Mucosa of descending colon (tissue), 3 donors: Measurements from ENCODE around the gene YKT6. TPM values are rescaled to one million over a fixed set of nuclear protein-coding genes. Genes with fewer than 3 reads are reported as not detected.

Experiments used
- ATAC-seq: fragments of 200-7000 bp; cut with Tn5 transposase; one replicate; pipeline ENCODE4 v1.9.1; 2020; ENCODE audit warnings: mild to moderate bottlenecking, moderate library complexity
- DNase-seq, 3 donors: peaks; one replicate each; pipeline ENCODE4 v3.0.0-alpha.2; 2020
- H3K36me3 ChIP-seq: fragments of 200-600 bp; one replicate; pipeline ENCODE4 v1.8.0; 2021; ENCODE audit warnings: low read depth, mild to moderate bottlenecking
- H3K4me1 ChIP-seq: fragments of 200-600 bp; one replicate; pipeline ENCODE4 v1.8.0; 2021; ENCODE audit warnings: low read depth, mild to moderate bottlenecking
- H3K4me3 ChIP-seq: fragments of 200-600 bp; one replicate; pipeline ENCODE4 v1.8.0; 2021; ENCODE audit warnings: mild to moderate bottlenecking
- H3K9me3 ChIP-seq: fragments of 200-600 bp; one replicate; pipeline ENCODE4 v1.8.0; 2021; ENCODE audit warnings: mild to moderate bottlenecking
- CTCF ChIP-seq: fragments of 200-600 bp; IDR thresholded peaks from one replicate; pipeline ENCODE4 v1.8.0; 2022; ENCODE audit warnings: antibody characterized with exemption, mild to moderate bottlenecking
- intact Hi-C, 2 donors: fragments of 100-400 bp; cut with DNase I in 1 of 2; cut with micrococcal nuclease in 1 of 2; formaldehyde crosslinking; loops; one replicate each; pipeline versions ENCODE4 v1.11.0 to v1.11.1; 2022; cut with DNase I, micrococcal nuclease
- total RNA-seq, 3 donors: library from RNA; stranded (reverse); fragmentation: NEBNext Ultra II Directional in 2 of 3; extraction: Animal tissue kit (Norgen Biotek cat#: 25700) in 2 of 3; gene quantifications; one replicate each; pipeline versions ENCODE4 v1.2.1 to v1.2.4, GENCODE V29; 2021 to 2023
- donor health status: DM: no; HTN: no; CAD: no; lungs with moderate emphysema.
- donor health status: DM: no; HTN: no; CAD: no.
- donor health status: DM: no; HTN: yes; CAD: no.

The YKT6 gene
- total RNA-seq, 3 donors from 2014 or later, result 72.0 to 79.5 (median 79.0) TPM

DNA sequence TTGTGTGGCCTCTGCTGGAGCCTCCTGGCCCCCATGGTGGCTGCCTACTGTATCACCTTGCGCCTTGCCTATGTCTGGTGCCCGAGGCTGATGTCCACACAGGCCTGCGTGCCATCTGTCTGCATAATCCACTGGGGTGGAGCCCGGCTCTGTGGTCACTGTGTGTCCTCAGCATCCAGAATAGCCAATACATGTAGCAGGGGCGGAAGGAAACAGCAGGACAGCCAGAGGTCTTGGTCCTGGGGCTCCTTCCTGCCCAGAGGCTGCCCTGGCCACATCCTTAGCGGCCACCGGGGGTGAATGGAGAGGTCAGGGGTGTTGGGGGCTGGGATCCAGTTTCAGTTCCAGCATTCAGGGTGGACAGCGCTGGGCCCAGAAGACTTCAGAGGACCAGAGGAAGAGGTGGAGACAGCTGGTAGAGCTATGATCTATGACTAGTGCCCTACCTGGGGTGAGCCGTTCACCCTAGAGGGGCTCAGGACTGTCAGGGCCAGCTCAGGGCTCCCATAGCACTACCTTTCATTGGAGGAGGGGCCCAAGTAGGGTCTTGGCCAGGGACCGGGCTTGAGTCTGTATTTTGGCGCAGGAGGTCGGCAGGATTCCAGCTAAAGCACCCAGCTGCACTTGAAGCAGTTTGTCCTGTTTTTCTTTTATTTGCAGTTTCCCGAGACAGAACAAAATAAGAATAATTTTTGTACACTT, 15.9 kb downstream of the YKT6 start:
- no peak overlapping the region for H3K4me3 ChIP-seq
- H3K36me3 ChIP-seq, result no peaks in the 10 kb centered on the region
- TF ChIP-seq CTCF, result no peak
- H3K9me3 ChIP-seq, result no peaks in the 10 kb centered on the region
- no peaks in the 10 kb centered on the region for H3K4me1 ChIP-seq
- ATAC-seq (no peak), DNase-seq (peak; percentile 9 to 38 (median 17))
- intact Hi-C loops, result no loop called here

- Histone ChIP-seq H3K36me3 (no peaks in the 10 kb centered on the region), H3K9me3 (no peaks in the 10 kb centered on the region), H3K4me3 (no peak overlapping the region), H3K4me1 (no peaks in the 10 kb centered on the region)
- no peak for TF ChIP-seq CTCF
- ATAC-seq, result no peak
- intact Hi-C loops, result no loop called here
- peak in 2 of 3 donors; percentile 9 to 25 for DNase-seq
These were observed 16.5 kb downstream of the YKT6 start for GRCh38 chr7:44217223-44217714.

- ATAC-seq, result no peak
- TF ChIP-seq CTCF, result no peak
- DNase-seq, result peak in 1 of 3 donors; percentile 8
These were observed 17.1 kb downstream of the YKT6 start for GRCh38 chr7:44217852-44218402.

DNA sequence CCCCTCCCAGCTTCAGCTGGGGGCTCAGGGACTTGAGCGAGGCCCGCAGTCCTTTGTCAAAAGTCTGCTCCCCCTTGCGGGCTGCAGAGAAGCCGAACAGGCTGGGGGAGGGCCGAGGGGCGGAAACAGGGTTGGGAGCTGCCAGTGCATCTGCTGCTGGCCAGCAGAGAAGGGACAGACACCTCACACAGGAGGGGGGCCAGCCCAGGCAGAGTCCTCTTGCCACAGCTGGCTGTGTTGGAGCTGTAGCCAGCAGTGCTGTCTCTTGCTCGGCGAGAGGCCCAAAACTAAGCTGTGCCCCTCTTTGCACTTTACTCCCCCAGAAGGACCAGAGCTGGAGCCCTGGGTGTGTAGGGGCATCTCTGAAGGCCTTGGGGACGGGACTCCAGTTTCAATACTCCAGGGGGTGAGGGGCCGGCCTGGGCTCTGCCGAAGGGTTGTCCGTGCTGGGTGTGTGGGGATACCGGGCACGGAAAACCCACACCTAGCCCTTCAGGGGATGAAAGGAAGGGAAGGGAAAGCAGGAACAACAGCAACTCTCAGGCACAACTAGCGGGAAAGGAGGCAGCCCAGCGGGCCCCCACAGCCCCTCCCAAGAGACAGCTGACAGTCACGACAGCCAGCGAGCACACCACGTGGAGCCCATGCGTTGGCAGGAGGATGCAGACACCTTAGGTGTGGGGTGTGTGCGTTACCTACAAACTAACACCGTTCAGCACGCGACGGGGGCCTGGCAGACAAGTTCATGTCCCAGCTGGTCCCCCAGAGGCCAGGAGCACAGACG, 17.8 kb downstream of the YKT6 start:
- H3K9me3 ChIP-seq, result no peaks in the 10 kb centered on the region
- ATAC-seq (no peak), DNase-seq (peak in 2 of 3 donors; percentile 15 to 36)
- no peak overlapping the region for H3K4me3 ChIP-seq
- no peaks in the 10 kb centered on the region for H3K4me1 ChIP-seq
- intact Hi-C loops, result no loop called here
- TF ChIP-seq CTCF, result no peak
- no peaks in the 10 kb centered on the region for H3K36me3 ChIP-seq

More at GRCh38 chr7:44217852-44218402, 17.1 kb downstream of the YKT6 start:
- no peak overlapping the region for H3K4me3 ChIP-seq
- intact Hi-C loops, result no loop called here
- no peaks in the 10 kb centered on the region for H3K4me1 ChIP-seq
- no peaks in the 10 kb centered on the region for H3K36me3 ChIP-seq
- H3K9me3 ChIP-seq, result no peaks in the 10 kb centered on the region

DNA sequence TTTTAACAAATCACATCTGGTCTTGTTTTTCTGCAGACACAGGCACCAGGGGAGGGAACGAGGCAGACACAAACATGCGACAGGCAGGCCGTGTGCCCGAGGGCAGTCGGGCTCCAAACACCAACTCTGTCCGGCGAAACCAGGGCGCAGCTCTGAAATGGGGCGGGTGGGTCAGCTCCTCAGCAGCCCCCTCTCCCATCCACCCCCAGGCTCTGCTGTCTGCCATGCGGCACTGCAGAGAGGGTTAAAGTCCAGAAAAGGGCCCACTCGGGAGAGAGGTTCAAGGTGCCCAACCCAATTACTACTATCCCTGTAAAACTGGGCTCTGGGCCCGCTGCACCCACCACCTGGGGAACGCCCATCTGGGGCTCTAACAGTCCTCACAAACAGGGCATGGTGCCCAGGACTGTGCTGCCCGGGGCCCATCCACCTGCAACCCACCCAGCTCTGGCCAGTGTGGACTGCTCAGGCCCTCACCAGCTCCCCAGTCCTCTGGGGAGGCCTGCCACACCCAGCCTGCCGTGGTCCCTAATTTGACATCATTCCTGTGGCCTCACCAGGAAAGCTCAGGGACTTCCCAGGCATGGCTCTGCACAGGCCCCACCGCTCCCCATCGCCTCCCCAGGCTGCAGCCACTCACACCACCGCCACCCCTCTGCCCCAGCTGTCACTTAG, 18.7 kb downstream of the YKT6 start:
- Histone ChIP-seq H3K36me3 (no peaks in the 10 kb centered on the region), H3K4me1 (no peaks in the 10 kb centered on the region), H3K4me3 (no peak overlapping the region), H3K9me3 (no peaks in the 10 kb centered on the region)
- ATAC-seq, result no peak
- TF ChIP-seq CTCF, result no peak
- DNase-seq, result peak in 2 of 3 donors; percentile 13 to 21
- intact Hi-C loops, result no loop called here
